H54 (cell line): ENCODE data around the gene UBALD2.
"Not testable (repeated sequence)": the region's sequence is repeated elsewhere in the genome, so short reads cannot be mapped to it uniquely, and the experiment has no call there.

ENCODE experiments used
- DNase-seq: peaks from one replicate; pipeline ENCODE4 v3.0.0; 2011; ENCODE audit warnings: low spot score, mixed read lengths; ENCODE audit not compliant: insufficient read length
- FAIRE-seq: peaks from 3 replicates; lab custom pipeline; 2011; peaks lifted over from hg19 to GRCh38; lab: Jason Lieb, UNC
- POLR2A ChIP-seq: IDR thresholded peaks from 2 replicates; pipeline ENCODE4 v1.6.1; 2011; ENCODE audit warnings: low read depth, mild to moderate bottlenecking, low read length

The UBALD2 gene

DNA sequence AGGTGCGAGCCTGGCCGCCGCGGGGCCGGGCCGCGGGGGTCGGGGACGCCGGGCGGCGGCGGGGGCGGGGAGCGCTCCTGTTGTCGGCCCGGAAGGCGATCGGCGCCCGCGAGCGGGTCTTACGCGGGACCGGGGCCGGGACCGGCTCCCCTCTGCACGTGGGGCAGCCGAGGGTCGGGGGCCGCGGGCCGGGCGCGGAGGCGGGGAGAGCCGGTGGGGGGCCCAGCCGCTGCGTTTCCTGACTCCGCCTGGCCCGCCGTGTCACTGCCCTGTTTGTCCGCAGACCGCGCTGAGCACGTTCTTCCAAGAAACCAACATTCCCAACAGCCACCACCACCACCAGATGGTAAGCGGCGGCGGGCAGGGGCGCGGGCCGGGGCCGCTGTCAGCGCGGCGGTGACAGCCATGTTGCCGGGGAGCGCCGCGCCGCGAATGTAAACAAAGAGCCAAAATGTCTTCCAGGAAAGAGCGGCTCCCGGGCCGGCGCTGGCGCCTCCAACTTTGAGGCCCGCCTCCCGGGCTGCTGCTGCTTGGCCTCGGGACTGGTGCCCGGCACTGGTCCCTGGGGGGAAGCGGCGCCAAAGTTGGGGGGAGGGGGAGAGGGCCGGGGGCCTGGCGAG lies 586 bp downstream of the UBALD2 start:
- FAIRE-seq (no peak), DNase-seq (no peak)
- TF ChIP-seq POLR2A: no peak

DNA sequence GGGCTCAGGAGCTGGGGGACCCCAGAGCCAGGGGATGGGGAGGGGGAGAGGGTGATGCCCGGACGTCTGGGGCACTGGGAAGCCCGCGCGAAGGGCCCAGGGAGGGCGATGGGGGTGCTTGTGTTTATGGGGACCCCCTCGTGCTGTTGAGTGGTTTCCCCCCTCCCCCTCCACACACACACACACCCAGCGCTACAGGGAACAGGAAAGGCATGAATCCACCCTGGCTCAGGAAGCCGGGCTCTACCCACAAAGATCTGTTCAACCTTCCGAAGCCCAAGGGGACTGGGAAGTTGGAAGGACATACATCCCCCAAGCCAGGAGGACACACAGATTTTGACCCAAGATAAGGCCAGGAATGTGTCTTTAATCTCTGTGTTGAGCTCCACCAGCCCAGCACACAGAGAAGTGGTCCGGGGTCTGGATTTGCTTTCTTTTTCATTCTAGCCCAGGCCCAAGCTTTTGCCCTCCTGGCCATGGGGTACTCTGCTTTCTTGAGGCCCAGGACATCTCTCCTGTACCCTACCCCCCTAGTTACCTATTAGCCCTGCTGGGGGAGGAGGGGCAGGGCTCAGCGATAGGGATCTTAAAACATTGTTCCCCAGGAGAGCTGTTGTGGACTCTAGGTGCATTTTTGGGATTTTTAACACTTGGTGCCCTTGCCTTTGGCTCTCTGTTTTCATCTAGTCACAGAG lies 1.2 kb downstream of the UBALD2 start:
- DNase-seq (no peak), FAIRE-seq (no peak)
- no peak for TF ChIP-seq POLR2A

DNA sequence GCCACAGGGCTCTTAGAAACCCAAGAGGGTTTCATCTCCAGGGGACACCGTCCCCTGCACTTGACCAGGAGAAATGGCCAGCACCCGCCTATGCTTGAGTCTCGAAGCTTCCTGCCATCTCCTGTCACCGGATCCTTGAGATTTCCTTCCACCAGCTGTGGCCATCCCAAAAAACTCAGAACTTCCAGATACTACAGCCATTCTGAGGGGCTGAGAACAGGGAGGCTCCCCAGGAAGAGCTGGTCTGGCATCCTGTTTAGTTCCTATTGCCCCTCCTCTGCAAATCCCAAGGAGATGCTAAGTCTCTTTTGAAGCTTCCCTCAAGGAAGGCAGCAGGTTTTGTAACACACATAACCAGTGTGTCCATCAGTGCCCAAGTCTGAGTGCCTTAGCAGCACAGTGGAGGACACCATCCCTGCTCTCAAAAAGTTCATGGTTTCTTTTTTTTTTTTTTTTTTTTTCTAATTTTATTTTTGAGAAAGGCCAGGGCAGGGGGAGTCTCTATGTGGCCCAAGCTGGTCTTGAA lies 2.0 kb downstream of the UBALD2 start:
- TF ChIP-seq POLR2A: no peak
- FAIRE-seq: no peak
- no peak for DNase-seq

DNA sequence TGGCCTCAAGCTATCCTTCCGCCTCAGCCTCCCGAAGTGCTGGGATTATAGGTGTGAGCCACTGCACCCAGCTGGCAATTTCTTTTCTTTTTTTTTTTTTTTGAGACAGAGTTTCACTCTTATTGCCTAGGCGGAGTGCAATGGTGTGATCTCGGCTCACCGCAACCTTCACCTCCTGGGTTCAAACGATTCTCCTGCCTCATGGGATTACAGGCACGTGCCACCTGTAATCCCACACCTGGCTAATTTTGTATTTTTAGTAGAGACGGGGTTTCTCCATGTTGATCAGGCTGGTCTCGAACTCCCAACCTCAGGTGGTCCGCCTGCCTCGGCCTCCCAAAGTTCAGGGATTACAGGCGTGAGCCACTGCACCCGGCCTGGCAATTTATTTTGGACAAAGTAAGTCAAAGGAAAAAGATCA lies 2.4 kb downstream of the UBALD2 start:
- FAIRE-seq: not testable (repeated sequence)

DNA sequence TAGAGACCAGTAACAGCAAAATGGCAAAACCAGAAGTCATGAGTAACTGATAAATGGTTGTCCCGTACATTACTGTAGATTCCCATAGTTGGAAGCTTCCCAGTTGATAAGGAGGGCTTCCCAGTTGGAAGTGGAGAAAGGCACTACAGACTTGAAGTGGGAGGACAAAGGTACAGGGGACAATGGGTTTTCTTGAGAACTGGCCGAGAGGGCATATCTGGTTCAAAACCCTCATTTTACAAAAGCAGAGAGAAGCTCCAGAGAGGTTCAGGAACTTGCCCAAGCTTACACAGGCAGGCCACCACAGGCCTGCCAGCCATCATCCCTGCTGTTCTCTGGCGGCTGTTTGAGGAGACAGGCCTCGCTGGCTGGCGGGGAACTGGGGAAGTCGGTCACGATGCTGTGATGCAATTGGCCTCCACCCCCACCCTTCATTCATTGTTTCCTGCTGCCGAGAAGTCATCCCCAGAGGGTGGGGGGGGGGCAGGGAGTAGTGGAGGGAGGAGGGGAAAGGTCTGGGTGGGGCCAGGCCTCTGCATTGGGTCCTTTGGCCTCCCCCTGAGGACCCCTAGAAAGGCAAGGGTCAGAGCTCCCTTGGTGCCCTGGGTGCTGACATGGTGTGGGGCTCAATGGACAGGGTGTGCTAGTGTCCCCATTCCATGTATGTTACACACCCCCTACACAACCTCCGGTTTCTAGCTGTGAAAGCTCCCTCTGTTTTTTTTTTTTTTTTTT lies 3.0 kb downstream of the UBALD2 start:
- FAIRE-seq: no peak
- TF ChIP-seq POLR2A: no peak
- no peak for DNase-seq

More for the DNA sequence above, 2.4 kb downstream of the UBALD2 start:
- DNase-seq: not testable (repeated sequence)

DNA sequence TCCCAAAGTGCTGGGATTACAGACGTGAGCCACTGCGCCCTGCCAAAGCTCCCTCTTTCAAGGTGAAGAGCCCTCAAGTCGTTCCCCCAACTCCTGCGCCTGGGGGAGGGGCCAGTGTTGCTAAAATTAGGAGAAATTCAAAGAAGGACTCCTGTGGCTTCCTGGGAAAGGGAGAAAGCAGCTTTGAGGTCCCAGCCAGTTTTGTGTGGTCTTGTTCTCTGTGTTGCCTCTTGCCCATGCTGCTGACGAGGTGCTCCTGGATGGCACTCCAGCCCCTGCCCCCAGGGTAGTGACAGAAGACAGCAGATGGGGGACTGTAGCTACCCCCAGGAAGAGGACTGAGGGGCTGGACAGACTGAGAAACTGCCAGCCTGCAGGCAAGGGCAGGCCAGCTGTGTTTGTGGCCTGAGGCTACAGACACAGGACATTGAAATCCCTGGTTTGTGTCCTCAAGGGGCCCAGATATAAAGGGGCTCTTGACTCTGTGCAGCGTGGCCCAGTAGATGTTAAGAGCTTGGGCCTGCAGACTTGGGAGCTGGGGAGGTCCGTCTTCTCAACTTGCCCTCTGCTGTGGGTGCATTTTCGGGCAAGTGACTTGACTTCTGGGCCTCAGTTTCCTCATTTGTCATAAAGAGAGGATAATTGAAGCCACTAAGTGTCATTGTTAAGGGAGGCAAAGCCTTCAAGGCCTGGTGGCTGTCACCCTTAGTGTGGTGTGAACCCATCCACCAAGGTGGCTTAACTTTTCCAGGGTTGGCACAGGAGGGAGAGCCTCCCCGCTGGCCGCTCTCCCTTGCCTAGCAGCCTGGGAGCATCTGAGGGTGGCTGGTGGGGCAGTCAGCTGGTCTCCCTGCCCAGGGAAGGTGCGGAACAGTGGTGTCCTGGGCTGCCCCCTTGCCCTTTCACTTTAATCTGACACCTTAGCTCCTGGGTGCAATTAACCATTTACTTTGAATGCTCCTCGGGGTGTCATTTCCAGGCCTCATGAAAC lies 4.1 kb downstream of the UBALD2 start:
- no peak for TF ChIP-seq POLR2A
- FAIRE-seq: no peak
- DNase-seq: no peak

DNA sequence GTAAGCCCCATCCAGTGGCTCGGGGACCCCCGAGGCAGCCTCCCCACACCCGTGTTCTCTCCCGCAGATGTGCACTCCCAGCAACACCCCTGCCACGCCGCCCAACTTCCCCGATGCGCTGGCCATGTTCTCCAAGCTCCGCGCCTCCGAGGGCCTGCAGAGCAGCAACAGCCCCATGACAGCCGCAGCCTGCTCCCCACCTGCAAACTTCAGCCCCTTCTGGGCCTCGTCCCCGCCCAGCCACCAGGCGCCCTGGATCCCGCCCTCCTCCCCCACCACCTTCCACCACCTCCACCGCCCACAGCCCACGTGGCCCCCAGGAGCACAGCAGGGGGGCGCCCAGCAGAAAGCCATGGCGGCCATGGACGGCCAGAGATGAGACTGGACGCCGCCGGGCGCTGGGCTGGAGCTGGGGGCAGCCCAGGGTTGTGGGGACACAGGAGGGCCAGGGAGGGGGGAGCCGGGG lies 5.0 kb downstream of the UBALD2 start:
- TF ChIP-seq POLR2A: no peak
- FAIRE-seq (no peak), DNase-seq (no peak)

DNA sequence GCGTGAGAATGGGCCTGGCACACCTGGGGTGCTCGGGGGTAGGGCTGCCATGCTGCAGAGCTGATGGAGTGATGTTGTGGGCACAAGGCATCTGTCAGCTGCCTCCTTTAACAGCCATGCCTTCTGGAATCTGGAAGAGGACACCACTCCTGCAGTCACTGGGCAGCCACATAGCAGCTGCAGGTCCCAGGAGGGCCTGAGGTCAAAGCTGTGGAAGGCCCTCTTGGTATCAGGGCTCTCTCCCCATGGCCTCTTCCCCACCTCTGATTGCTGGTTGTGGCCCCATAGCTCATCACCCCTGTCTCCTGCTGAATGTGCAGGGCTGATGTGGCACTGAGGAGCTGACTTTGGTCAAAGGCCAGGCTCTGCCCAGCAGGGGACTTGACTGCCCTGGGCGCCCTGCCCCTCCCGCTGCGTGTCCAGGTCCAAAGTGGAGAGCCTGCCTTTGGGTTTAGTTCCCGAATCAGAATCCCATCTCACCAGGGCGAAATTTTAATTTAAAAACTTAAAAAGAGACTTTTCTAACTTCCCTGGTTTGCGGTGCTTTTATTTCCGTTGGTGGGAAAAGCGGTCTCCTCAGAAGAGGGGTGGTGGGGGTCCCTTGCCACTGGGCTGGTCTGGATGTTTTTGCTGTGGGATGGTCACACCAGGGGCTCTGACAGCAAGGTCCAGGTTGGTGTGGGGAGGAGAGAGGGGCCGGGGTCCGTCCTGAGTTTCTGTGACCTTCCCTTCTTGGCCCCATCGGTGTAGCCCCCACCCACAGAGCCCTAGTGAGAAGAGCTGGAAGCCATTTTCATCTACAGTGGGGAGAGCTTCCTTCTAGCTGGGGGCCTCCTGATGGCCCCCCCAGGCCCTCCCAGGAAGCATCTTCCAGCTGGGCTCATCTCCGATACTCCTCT lies 5.9 kb downstream of the UBALD2 start:
- FAIRE-seq (no peak), DNase-seq (no peak)
- no peak for TF ChIP-seq POLR2A

DNA sequence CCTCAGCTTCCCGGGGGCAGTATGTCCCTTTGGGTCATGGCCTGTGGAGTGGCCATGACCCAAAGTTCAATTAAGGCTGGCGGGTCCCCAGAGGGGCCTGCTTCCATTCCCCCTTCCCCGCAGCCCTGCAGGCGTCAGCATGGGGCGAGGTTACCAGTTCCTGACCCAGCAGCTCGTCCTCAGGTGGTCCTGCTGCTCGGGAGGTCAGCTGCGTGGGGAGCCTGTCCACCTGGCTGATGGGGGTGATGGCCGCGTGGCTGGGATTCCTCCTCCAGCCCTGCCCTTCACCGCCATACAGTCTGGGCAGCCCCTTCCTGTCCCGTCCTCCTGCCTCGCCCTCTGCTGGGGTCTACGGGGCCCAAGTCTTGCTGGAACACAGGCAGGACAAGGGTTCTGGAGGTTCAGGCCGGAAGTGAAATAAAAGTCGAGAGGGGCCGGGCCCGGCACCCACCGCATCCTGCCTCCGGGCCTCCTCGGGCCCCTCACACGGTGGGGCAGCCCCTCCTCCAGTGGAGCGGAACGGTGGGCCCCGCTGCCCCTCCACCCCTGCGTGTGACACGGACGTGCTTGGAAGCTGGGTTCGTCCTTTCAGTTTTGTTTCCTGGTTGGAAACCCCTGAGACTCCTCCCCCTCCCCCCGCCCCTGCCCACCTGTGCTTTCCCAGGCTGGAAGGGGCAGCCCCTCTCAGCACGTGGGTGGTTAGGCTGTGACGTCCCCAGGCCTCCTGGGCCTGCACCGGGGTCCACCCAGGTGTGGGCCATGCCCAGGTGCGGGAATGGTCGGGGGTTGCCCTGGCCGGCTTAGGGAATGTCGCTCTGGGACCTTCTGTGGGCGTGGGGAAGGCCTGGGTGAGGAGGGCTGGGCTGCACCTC lies 6.8 kb downstream of the UBALD2 start:
- no peak for FAIRE-seq
- no peak for DNase-seq
- TF ChIP-seq POLR2A: no peak

DNA sequence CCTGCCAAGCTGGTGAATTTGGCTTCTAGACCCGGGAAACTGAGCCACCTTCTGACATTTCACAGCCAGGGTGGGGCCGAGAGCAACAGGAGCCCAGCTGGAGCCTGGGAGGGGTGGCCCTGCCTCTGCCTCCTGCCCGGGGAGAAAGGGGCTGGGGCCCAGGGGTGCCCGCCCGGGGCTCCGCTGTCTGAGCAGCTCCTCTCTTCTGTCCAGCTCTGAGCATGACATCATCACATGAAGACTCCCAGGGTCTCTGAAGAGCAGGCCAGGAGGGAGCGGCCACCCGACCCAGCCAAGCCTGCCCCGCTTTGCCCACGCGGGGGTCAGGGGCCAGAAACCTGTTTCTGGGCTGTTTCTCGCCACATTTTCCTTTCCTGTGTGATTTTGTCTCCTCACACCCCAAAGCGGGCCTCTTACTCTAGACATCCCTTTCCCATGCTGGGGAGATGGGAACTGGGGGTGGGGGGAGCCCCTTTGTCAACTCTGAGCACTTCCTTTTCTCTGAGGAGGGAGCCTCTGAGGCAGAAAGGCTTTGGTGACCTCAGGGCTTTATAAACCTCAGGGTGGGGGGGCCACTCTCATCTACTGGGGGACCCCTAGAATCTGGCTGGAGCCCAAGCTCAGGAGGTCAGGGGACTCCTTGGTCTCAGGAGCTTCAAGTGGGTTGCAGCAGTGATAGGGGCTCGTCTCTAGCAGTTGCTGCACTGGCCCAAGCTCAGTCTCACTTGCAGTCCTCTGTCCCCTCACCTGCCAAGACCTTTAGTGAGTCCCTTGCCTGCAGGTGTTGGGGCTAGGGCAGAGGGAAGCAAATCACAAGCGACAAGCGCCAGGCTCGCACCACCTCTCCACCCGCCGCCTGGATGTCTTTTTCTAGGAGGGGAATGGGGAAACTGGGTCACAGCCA lies 7.6 kb downstream of the UBALD2 start:
- FAIRE-seq (no peak), DNase-seq (no peak)
- TF ChIP-seq POLR2A: no peak
